MM.1S (cell line): ENCODE measurements around the gene E2F3.

Experiments used
- DNase-seq: peaks from one replicate; pipeline ENCODE4 v3.0.0-alpha.2; 2015
- H2AFZ ChIP-seq: fragments of 300-600 bp; sonication (generic); 2 replicates; pipeline ENCODE4 v1.6.0; 2016; ENCODE audit warnings: antibody characterized with exemption, low read length
- H3F3A ChIP-seq: fragments of 300-600 bp; sonication (generic); 2 replicates; pipeline ENCODE4 v1.6.1; 2016; ENCODE audit warnings: mild to moderate bottlenecking, antibody characterized with exemption, low read length, moderate library complexity, mixed read lengths; ENCODE audit not compliant: insufficient read depth
- H3K27ac ChIP-seq: fragments of 300-600 bp; sonication (generic); 2 replicates; pipeline ENCODE4 v1.5.1; 2016; ENCODE audit warnings: mild to moderate bottlenecking, low read length
- H3K27me3 ChIP-seq: fragments of 300-600 bp; sonication (generic); replicated peaks from 2 replicates; pipeline ENCODE4 v1.6.0; 2016; ENCODE audit warnings: low read length; ENCODE audit not compliant: insufficient read depth
- H3K36me3 ChIP-seq: fragments of 300-600 bp; sonication (generic); replicated peaks from 2 replicates; pipeline ENCODE4 v1.6.1; 2016; ENCODE audit warnings: mild to moderate bottlenecking, low read length, mixed read lengths; ENCODE audit not compliant: insufficient read depth
- H3K4me1 ChIP-seq: fragments of 300-600 bp; sonication (generic); 2 replicates; pipeline ENCODE4 v1.6.1; 2016; ENCODE audit warnings: low read length, mixed read lengths
- H3K4me2 ChIP-seq: fragments of 300-600 bp; sonication (generic); 2 replicates; pipeline ENCODE4 v1.6.0; 2016; ENCODE audit warnings: low read depth, low read length
- H3K4me3 ChIP-seq: fragments of 300-600 bp; sonication (generic); 2 replicates; pipeline ENCODE4 v1.5.1; 2016; ENCODE audit warnings: low read length, mixed read lengths
- H3K79me2 ChIP-seq: fragments of 300-600 bp; sonication (generic); 2 replicates; pipeline ENCODE4 v1.6.1; 2016; ENCODE audit warnings: mixed run types, low read length, mixed read lengths
- H3K9ac ChIP-seq: fragments of 300-600 bp; sonication (generic); 2 replicates; pipeline ENCODE4 v1.6.1; 2016; ENCODE audit warnings: low read length, mixed read lengths
- H3K9me2 ChIP-seq: fragments of 300-600 bp; sonication (generic); replicated peaks from 2 replicates; pipeline ENCODE4 v1.6.1; 2016; ENCODE audit warnings: mild to moderate bottlenecking, low read length, mixed read lengths; ENCODE audit not compliant: insufficient read depth
- H3K9me3 ChIP-seq: fragments of 300-600 bp; sonication (generic); replicated peaks from 2 replicates; pipeline ENCODE4 v1.6.1; 2016; ENCODE audit warnings: mild to moderate bottlenecking, low read length, mixed read lengths; ENCODE audit not compliant: insufficient read depth
- H4K20me1 ChIP-seq: fragments of 300-600 bp; sonication (generic); 2 replicates; pipeline ENCODE4 v1.6.1; 2016; ENCODE audit warnings: mild to moderate bottlenecking, low read length, moderate library complexity, mixed read lengths; ENCODE audit not compliant: insufficient read depth
- CTCF ChIP-seq: fragments of 300-600 bp; sonication (generic); IDR thresholded peaks from 2 replicates; pipeline ENCODE4 v1.5.1; 2016; ENCODE audit warnings: antibody characterized with exemption, low read length, mixed read lengths
- EZH2 ChIP-seq: fragments of 300-600 bp; sonication (generic); optimal IDR thresholded peaks from 2 replicates; pipeline ENCODE3; 2017; ENCODE audit warnings: low read depth, mild to moderate bottlenecking, antibody characterized with exemption, low read length, mixed read lengths
- EZH2phosphoT487 ChIP-seq: fragments of 300-600 bp; sonication (generic); IDR thresholded peaks from 2 replicates; pipeline ENCODE4 v1.6.1; 2018; ENCODE audit warnings: antibody characterized with exemption, low read length

Gene E2F3

GRCh38 chr6:20393297-20393696 is 8.4 kb upstream of the E2F3 start:
- no peak overlapping the region for H3K27ac ChIP-seq
- no peak overlapping the region for H2AFZ ChIP-seq
- no peaks in the 10 kb centered on the region for H3K36me3 ChIP-seq
- no peaks in the 10 kb centered on the region for H3F3A ChIP-seq
- H3K9ac ChIP-seq = no peak overlapping the region
- no peaks in the 10 kb centered on the region for H4K20me1 ChIP-seq
- no peaks in the 10 kb centered on the region for H3K4me1 ChIP-seq
- no peak overlapping the region for H3K4me3 ChIP-seq
- H3K4me2 ChIP-seq = no peak overlapping the region
- H3K27me3 ChIP-seq = no peaks in the 10 kb centered on the region
- no peak for DNase-seq
- no peaks in the 10 kb centered on the region for H3K9me3 ChIP-seq
- TF ChIP-seq CTCF (no peak), EZH2phosphoT487 (no peak), EZH2 (no peak)
- no peaks in the 10 kb centered on the region for H3K9me2 ChIP-seq
- H3K79me2 ChIP-seq = no peaks in the 10 kb centered on the region

- no peaks in the 10 kb centered on the region for H3K36me3 ChIP-seq
- no peaks in the 10 kb centered on the region for H4K20me1 ChIP-seq
- DNase-seq = no peak
- H3K4me1 ChIP-seq = no peaks in the 10 kb centered on the region
- no peak overlapping the region for H2AFZ ChIP-seq
- no peaks in the 10 kb centered on the region for H3K9me2 ChIP-seq
- peaks cover 22% of the 10 kb centered on the region for H3K79me2 ChIP-seq
- no peak overlapping the region for H3K27ac ChIP-seq
- no peaks in the 10 kb centered on the region for H3K9me3 ChIP-seq
- H3K9ac ChIP-seq = no peak overlapping the region
- peaks cover 12% of the 10 kb centered on the region for H3F3A ChIP-seq
- H3K4me2 ChIP-seq = no peak overlapping the region
- no peaks in the 10 kb centered on the region for H3K27me3 ChIP-seq
- no peak for TF ChIP-seq EZH2phosphoT487
- no peak for TF ChIP-seq EZH2
- TF ChIP-seq CTCF = no peak
- no peak overlapping the region for H3K4me3 ChIP-seq
These were observed 2.2 kb upstream of the E2F3 start for GRCh38 chr6:20399518-20399917.

GRCh38 chr6:20400456-20401204 is 1.0 kb upstream of the E2F3 start:
- Histone ChIP-seq H4K20me1 (no peaks in the 10 kb centered on the region), H3K4me2 (peak overlapping the region; percentile 83), H3K27ac (peak overlapping the region; percentile 32; the same call in 1 of the 2 replicates), H3K9ac (peak overlapping the region; percentile 57), H3K4me1 (peaks cover under 1% of the 10 kb centered on the region; the same call in 1 of the 2 replicates), H3K9me3 (no peaks in the 10 kb centered on the region), H3K27me3 (no peaks in the 10 kb centered on the region), H3F3A (peaks cover 18% of the 10 kb centered on the region), H3K79me2 (peaks cover 33% of the 10 kb centered on the region), H2AFZ (peak overlapping the region; percentile 9), H3K9me2 (no peaks in the 10 kb centered on the region), H3K36me3 (no peaks in the 10 kb centered on the region), H3K4me3 (peak overlapping the region; percentile 78)
- DNase-seq = peak; percentile 26
- TF ChIP-seq EZH2 (no peak), CTCF (peak; percentile 30), EZH2phosphoT487 (no peak)
